B cell (primary cell): Measurements from ENCODE around the gene ETS1.

Experiments used
- EZH2 ChIP-seq: IDR thresholded peaks from 2 replicates; pipeline ENCODE4 v1.6.1; 2012; ENCODE audit warnings: borderline replicate concordance, low read depth, mild to moderate bottlenecking, moderate library complexity, low read length; ENCODE audit not compliant: insufficient read depth, poor library complexity, severe bottlenecking
- TF ChIP-seq, protein P1 (sequence below): fragments of 200-600 bp; IDR thresholded peaks from one replicate; pipeline ENCODE4 v1.8.0; 2022; ENCODE audit warnings: antibody characterized with exemption, mild to moderate bottlenecking

DNA sequence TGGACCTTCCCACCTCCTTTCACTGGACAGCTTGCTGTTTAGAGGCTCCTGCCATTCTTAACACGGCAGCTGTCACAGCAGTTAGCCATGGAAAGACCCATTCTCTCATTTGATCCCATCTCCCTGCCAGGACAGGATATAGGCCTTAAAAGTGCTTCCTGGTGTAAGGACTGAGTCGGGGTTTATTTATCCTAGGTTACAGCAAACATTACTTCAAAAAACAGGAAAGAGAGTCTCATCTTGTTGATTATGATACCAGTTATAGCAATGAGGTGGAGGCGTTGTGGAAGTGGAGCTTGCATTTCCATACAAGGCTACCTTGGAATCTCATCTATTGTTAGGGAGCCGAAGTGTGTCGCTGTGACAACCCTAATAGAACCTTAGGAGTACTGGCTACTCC lies 17.4 kb upstream of the ETS1 start:
- TF ChIP-seq, protein P1, sequence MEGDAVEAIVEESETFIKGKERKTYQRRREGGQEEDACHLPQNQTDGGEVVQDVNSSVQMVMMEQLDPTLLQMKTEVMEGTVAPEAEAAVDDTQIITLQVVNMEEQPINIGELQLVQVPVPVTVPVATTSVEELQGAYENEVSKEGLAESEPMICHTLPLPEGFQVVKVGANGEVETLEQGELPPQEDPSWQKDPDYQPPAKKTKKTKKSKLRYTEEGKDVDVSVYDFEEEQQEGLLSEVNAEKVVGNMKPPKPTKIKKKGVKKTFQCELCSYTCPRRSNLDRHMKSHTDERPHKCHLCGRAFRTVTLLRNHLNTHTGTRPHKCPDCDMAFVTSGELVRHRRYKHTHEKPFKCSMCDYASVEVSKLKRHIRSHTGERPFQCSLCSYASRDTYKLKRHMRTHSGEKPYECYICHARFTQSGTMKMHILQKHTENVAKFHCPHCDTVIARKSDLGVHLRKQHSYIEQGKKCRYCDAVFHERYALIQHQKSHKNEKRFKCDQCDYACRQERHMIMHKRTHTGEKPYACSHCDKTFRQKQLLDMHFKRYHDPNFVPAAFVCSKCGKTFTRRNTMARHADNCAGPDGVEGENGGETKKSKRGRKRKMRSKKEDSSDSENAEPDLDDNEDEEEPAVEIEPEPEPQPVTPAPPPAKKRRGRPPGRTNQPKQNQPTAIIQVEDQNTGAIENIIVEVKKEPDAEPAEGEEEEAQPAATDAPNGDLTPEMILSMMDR, result no peak
- no peak for TF ChIP-seq EZH2
